HG03159 (cell line): ENCODE data around the gene SCAPER.

Experiments used
- ATAC-seq: cut with Tn5 transposase; IDR thresholded peaks from one replicate; pipeline ENCODE4 v1.9.1; 2021; ENCODE audit warnings: mild to moderate bottlenecking, moderate library complexity; ENCODE audit not compliant: unreplicated experiment

SCAPER gene

DNA sequence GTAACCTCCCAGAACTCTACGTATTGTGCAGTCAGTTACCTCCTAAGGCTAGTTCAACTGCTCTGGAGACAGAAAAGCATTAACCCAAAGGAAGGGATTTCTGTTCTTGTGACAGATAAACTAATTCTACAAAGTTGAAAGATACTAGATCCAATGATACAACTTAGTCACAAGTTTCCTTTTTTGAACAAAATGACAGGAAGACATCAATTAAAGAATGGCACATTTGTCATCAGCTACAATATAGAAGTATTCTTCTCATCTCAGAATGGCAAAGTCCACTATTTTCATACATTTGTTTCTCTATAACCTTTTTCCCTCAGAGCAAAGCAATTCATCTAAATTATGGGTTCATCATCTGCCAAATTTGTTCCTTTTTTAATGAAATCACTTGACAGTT, 524.9 kb downstream of the SCAPER start:
- no peak for ATAC-seq

DNA sequence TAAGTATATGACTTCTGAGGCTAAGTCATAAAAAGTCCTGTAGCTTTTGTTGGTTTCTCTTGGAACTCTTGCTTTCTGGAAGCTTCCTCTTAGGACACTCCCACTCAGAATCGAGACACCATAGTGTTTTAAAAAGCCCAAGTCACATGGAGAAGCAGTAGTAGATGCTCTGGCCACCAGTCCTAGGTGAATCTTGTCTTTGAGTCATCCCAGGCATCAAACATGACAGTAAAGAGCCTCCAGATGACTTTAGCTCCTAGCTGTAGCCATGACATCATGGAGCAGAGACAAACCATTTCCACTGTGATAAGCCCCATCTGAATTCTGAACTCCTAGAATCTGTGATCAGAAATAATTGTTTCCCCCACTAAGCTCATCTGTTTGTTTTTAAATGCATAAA, 526.4 kb downstream of the SCAPER start:
- ATAC-seq = no peak

DNA sequence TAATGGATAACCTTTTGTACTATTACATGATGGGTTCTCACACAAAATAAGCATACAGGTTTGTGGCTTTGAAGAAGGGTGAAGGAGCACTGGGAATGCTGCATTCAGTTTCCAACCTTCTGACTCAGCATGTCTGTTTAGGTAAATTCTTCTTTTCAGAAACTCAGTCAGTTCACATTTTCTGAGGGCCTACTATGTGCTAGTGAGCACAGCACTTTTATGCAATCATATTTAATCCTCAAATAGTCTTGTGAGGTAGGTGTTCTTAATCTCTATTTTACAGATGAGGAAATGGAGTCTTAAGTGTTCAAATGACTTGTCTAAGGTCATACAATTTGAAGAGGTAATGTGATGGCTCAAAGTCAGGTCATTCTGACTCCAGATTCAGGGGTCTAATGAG, 527.4 kb downstream of the SCAPER start:
- no peak for ATAC-seq

DNA sequence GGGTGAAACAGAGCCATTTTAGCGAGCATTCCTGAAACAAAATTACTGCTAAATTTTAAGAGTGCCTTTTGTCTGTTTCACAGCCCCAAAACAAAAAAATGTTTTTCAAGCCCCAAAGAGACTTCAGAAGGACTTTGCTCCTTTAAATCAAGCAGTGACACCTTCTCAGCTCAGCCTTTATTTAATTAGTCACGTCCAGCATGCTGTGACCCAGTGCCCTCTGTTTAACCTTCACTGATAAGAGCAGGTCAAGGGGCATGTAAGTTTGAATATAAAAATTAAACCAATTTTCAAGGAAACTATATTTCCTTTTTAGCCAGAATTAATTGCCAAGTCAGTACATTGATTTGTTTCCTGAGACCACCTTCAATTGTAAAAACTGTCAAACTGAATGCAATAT, 527.9 kb downstream of the SCAPER start:
- ATAC-seq = no peak

DNA sequence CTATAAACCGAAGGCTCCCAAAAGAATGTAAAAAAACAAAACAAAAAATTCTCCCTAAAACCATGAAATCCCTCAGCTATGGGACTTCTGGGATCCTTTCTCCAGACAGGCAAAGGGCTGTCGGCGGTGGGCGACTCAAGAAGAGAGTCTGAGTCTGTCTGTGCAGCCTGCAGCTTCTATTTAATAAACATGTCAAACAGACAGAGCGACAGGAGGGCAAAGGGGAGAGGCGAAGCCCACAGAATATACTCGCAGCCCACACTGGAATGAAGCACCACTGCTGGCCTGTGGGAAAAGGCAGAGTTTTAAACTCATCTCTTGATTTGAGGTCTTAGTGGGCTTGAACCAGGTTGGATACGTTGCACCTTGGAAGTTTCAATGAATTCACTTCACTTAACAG, 528.3 kb downstream of the SCAPER start:
- no peak for ATAC-seq

DNA sequence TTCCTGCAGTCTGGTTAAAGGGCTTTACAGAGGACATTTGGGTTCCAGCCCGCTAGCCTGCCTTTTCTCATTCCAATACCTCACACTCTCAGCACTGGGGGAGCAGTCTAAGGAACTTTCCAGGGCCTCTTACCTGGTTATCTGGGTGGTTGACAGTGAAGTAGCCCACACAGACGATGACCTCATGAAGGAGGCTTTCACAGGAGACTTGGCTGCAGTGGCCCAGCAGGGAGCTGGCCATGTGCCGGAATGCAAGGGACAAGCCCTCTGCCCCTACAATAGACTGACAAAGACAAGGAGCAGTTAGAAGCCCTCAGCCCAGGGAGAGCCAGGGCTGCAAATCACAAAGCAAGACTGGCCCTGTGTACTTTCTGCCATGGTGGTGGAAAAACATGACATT, 529.1 kb downstream of the SCAPER start:
- no peak for ATAC-seq

DNA sequence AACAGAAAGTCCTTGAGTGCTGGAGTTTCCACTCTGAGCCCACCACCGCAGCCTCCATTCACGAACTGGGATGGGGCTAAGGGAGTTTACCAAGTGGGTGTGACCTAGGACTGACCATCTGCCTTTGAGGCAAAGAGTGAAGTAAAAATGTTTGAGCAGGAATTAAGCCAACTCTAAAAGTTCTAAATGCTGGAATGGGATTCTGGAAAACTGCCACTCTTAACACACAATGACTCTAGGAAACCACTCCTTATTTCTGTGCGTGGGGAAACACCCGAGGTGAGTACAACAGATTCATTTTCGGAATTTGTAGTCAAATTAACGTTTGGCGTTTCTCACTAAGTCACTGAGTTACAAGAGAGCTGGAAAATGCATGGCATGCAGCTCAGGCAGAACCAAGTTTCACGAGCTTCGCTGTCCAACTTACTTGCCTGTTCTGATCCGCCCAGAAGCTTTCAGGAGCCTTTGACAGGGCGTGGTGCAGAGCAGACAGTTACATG, 537.0 kb downstream of the SCAPER start:
- no peak for ATAC-seq

DNA sequence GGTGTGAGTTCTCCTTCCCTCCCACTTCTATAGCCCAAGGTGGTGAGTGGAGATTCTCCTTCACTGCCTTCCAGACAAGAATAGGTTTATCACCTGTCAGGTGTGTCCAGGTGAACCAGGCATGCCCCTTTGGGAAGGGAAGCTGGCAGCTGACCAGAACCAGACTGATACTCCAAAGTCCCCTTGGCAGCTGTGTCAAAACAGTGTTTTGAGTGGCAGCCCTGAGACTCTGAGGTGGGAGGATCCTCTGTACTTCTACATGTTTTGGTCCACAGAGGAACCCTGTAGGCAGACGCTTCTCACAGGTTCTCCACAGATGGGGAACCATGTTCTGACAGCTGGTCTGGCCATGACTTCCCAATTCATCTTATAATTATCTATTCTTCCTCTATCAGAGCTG, 538.4 kb downstream of the SCAPER start:
- no peak for ATAC-seq

DNA sequence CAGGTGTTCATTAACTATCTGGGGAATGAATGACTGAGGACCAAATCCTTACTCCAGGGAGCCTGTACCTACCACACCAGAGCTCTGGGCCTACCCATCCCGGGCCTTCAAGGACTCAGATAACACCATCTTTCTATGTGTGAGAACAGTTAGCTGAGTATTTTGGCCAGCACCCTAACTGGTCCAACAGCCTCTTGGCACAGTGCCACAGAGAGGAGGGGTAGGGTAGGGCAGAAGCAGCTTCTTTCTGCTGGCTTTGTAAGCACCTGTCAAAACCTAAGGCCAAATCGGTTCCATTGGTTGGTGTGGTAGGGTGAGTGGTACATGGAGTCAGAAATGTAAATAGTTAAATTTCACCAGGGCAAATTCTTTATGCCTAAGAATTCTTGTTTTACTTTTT, 541.9 kb downstream of the SCAPER start:
- ATAC-seq = no peak

DNA sequence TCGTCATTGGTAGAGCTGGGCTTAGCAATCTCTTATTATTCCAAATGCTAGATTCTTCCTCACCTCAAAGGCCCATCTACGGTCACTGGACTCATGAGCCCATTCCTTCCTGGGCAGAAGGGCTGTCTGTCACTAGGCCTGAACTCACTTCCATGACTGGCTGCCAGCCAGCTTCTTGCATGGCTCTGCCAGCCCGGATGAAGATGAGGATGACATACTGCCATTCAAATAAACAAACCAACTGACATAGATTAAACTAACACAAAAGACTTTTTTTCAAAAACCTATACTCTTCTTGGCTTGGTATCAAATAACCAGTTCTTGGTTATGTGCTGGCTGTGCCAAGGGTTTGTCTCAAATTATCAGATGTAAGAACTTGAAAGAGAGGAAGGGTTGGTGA, 544.7 kb downstream of the SCAPER start:
- ATAC-seq = no peak

DNA sequence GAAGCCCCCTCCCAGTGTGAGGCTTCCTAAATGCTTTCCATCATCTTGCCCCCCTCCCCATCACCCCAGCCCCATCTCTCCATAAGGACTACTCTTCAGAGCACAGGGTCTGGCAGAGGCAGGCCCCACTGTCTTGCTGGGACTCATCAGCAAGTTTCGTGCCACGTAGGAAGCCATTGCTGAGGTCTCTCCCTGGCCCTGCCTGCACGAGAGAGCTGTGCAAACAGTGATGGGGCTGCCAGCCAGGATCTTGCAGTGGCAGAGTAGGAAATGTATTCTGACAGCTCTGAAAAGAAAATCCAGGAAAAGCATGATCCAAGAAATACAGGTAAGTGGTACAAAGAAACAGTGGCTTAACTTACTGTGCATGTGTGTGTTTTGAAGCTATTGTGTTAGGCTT, 546.0 kb downstream of the SCAPER start:
- ATAC-seq = no peak

DNA sequence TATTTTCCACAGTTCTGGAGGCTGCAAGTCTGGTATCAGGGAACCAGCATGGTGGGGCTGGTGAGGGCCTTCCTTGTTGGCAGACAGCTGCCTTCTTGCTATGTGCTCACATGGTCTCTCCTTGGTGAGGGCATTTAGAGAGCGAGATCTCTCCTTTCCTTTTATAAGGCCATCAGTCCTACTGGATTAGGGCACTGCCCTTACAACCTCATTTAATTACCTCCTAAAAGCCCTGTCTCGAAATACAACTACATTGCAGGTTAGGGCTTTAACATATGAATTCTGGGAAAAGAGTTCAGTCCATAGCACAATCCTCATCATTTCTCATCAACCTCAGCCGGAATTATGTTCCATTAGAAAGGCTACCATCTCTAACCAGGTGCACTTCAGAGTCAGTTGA, 546.7 kb downstream of the SCAPER start:
- ATAC-seq = no peak

DNA sequence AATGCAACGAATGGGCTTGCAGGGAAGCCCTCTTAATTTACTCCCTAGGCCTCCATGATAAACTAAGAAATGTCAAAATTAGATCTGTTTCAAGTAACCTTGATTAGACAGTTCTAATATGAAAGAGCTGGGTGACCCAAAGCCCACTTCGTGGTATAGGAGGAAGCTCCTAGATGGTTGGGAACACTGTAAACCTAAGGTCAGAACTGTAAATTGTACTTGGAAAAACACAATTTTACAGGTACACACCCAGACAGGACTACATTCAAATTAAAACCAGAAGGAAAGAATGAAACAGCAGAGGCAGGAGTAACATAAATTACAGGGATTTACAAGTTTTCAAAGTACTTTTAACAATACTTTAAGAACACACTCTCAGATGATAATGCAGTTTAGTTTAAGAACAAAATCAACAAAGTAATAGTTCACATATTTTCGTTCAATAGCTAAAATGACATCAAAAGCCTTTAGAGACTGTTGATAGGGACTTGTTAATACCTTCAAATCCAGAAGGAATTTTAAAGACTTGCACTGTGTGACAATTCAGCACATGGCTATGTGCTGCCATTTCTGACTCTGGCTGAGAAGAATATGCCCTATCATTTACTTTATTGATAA, 550.2 kb downstream of the SCAPER start:
- ATAC-seq = no peak

DNA sequence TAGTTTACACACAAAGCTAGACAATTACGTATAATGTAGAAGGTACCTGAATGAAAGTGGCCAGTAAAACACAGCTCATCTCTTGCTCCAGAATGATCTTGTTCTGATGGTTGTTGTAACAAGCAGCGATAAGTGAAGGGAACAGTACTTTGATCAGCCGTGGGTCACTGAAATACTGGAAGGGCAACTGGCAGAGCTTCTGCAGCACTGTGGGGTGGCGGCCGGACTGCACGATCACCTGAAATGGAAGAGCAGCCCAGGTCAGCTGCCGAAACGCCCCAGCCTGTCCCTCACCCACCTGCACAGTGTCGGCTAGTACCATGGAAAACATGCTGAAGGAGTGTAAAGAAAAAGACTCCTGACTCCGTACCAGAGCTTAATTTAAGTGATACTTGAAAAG, 551.2 kb downstream of the SCAPER start:
- no peak for ATAC-seq

DNA sequence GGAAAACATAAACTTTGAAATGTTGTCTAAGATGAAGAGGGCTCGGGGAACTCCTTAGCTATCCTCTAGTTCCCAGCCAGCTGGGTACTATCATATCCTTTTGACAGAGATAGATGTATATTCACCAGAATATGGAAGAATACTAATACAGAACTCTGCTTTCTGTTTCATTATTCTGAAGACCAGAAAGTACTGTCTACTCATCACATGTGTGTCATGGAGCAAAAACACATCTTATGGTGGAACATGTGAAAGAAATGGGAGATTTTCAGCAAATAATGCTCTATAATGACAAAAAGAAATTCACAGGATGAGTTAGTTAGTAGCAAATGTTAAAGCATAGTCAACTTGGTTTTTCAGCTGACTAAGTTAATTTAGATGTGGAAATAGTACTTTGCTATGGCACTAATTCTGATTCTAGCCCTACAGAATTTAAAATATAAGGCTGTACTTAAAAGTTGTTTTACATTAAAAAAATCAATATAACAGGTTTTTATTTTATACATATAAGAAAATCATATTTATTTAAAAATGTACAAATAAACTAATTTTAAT, 552.0 kb downstream of the SCAPER start:
- ATAC-seq = no peak

DNA sequence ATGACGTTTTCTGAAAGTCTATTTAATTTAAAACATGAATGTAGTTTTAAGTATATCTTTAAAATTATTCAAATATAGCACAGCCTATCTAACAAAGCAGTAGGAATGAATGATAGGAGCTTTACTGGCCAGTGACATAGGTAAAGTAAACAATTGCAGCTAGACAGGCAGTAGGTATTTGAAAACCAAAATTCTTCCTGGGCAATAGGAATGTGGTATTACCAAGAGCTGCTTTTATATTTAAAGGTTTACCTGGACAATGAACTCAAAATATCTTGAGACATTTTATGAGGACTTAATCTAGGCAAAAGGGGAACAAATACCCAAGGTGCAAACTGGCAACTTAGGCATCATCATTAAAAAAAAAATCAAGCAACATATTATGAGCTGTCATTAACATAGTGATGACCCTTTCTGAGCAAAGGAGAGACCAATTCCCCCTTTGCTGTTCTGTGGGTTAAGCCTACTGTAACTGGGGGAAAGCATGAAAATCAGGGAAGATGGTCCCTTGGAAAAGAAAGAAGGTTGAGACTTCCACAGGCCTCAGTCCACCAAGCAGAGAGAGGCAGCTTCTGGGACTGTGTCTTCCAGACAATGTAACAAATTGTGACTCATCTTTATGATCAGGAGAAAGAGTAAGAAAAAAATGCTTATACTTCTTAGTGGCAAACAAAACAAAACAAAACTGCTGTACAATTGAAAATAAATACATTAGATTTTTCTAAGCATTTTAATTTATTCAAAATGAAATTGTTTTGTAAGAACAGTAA, 555.7 kb downstream of the SCAPER start:
- no peak for ATAC-seq

DNA sequence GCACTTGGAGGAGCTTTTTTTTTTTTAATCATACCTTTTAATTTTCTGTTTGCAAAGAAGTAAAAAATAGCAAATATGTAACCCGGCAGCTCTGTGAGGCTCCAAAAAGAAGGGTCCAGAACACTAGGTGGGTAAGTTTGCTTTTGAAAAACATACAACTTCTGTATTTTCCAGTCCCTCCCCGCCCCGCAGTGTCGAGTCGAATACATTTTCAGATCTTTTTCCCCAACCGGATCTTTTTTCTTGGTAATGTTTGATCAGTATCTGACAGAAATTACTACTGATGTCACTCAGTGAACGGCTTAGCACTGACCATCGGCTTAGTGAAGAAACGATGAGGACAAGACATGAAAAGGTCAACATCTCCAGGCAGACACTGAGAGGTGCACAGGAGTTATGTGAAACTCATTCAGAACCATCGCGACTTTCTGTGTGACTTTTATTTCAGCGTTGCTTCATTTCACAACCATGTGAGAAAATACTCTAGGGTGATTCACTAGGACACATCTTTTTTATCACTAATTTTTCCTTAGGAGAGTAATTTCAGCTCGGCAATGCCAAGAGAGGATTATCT, 557.6 kb downstream of the SCAPER start:
- ATAC-seq = no peak

DNA sequence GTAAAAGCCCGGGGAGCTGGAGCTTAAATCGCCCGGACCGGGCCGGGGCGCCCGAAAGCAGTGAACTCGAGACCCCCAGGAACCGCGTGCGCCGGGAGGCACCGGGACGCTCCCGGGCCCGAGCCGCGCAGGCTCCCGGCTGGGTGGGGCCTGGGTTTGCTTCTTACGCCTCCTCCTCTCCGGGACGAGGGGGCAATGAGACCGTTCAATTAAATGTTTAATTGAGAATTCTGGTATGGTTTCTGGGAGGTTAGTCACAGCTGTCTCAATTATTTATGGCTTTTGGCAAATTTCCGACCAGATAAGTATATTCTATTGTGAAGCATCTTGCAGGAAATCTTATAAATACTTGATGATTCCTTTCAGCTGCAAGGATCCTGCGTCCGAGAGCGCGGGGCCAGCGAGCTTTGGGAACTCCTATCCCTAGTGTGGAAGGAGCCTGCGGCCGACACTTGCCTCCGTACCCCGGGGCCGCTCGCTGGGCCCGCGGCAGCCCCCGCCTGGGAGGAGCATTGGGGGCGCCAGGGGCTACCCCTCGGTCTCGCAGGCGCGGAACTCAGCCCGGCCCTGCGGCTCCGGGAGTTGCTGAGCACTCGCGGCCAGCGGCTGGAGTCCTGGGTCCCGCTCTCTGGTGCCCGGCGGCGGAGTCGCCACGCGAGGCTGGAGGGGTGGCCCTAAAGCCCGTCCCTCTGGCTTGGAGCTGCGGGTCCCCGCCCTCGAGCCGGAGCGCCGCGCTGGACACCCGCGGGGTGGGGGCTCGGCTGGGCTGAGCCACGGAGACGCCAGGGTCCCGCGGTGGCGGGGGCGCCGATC, 558.3 kb downstream of the SCAPER start:
- ATAC-seq = no peak

DNA sequence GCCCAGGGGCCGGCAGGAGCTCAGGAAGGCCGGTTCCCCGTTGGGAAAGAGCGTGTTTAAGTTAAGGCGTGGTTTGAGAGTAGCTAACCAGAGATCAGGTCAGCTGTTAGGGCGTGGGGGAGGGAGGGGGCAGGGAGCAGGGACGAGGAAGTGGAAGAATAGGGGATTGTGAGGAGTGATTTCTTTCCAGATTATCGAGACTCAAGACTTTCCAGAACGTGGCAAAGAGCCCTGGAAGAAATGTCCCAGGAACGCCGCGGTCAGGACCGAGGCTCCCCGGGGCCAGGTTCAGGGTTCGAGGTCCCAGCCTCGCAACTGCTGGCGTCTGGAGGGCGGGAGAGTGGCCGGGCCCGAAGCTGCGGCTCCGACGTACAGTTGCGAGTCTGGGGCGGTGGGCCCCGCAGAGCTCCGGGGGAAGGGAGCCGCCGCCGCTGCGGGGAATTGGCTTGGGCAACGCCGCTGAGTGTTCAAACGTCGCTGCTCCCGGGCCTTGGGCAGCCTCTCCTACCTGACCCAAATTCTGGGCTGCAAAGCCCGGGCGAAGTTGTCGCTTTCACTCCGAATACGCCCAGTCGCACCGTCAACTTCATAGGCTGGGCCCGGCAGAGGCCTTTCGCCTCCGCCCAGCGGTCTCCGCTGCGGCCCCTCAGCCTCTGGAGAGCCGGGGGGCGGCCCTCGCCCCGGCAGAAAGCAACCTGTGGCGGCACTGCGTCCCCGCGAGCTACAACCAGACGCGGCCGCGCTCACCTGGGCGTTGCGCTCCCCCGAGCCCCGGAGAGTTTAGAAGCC, 559.1 kb downstream of the SCAPER start:
- ATAC-seq = no peak

DNA sequence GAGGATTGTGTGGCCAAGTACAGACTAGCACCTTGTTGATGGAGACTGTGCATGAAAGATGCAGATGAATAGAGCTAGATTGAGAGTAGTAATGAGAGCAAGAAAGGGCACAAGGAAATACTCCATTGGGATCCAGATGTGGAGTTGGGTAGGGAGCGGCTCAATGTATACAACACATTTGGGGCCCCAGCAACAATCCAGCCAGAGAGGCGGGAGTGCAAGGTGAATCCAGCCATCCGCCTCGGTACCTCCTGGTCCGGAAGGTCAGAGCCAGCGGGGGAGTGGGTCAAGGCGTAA, 559.6 kb downstream of the SCAPER start:
- ATAC-seq = no peak
